Urothelium cell line (cell line): ENCODE measurements around the gene NREP.
"Not testable (repeated sequence)": the region's sequence is repeated elsewhere in the genome, so short reads cannot be mapped to it uniquely, and the experiment has no call there.

Source experiments
- DNase-seq: peaks from one replicate; pipeline ENCODE4 v3.0.0; 2011; ENCODE audit warnings: low spot score, mixed read lengths
- FAIRE-seq: peaks from 2 replicates; lab custom pipeline; 2011; peaks lifted over from hg19 to GRCh38; lab: Jason Lieb, UNC

Gene NREP

GRCh38 chr5:111741278-111741677 is 15.7 kb downstream of the NREP start:
- DNase-seq (no peak), FAIRE-seq (no peak)

- DNase-seq (no peak), FAIRE-seq (no peak)
Observed at GRCh38 chr5:111739416-111739815, 17.6 kb downstream of the NREP start.

- DNase-seq (no peak), FAIRE-seq (no peak)
Observed at GRCh38 chr5:111738118-111738517, 18.9 kb downstream of the NREP start.

- no peak for DNase-seq
- no peak for FAIRE-seq
Observed at GRCh38 chr5:111737716-111738115, 19.3 kb downstream of the NREP start.

- peak; percentile 50 for DNase-seq
- FAIRE-seq, result no peak
Observed at GRCh38 chr5:111735583-111736270, 21.3 kb downstream of the NREP start.

GRCh38 chr5:111734597-111734996 is 22.4 kb downstream of the NREP start:
- FAIRE-seq, result no peak

GRCh38 chr5:111734013-111734412 is 23.0 kb downstream of the NREP start:
- no peak for DNase-seq
- FAIRE-seq, result no peak

More at GRCh38 chr5:111734597-111734996, 22.4 kb downstream of the NREP start:
- no peak for DNase-seq

GRCh38 chr5:111733571-111733970 is 23.4 kb downstream of the NREP start:
- FAIRE-seq, result no peak
- DNase-seq, result no peak

- FAIRE-seq (no peak), DNase-seq (no peak)
Observed at GRCh38 chr5:111731638-111732037, 25.4 kb downstream of the NREP start.

GRCh38 chr5:111730659-111731382 is 26.2 kb downstream of the NREP start:
- DNase-seq, result no peak
- no peak for FAIRE-seq

- DNase-seq (no peak), FAIRE-seq (no peak)
Observed at GRCh38 chr5:111728941-111729340, 28.1 kb downstream of the NREP start.

GRCh38 chr5:111726986-111727385 is 30.0 kb downstream of the NREP start:
- FAIRE-seq (no peak), DNase-seq (no peak)

- no peak for FAIRE-seq
Observed at GRCh38 chr5:111722140-111722539, 34.9 kb downstream of the NREP start.

GRCh38 chr5:111720333-111720890 is 36.6 kb downstream of the NREP start:
- no peak for DNase-seq

More at GRCh38 chr5:111722140-111722539, 34.9 kb downstream of the NREP start:
- no peak for DNase-seq

GRCh38 chr5:111719773-111720172 is 37.2 kb downstream of the NREP start:
- FAIRE-seq (no peak), DNase-seq (no peak)

More at GRCh38 chr5:111720333-111720890, 36.6 kb downstream of the NREP start:
- FAIRE-seq, result no peak

GRCh38 chr5:111716789-111717188 is 40.2 kb downstream of the NREP start:
- not testable (repeated sequence) for DNase-seq, FAIRE-seq

- FAIRE-seq (no peak), DNase-seq (no peak)
Observed at GRCh38 chr5:111707630-111708164, 49.3 kb downstream of the NREP start.

- no peak for FAIRE-seq
Observed at GRCh38 chr5:111706345-111706744, 50.6 kb downstream of the NREP start.

GRCh38 chr5:111704452-111705085 is 52.4 kb downstream of the NREP start:
- FAIRE-seq, result no peak

More at GRCh38 chr5:111706345-111706744, 50.6 kb downstream of the NREP start:
- no peak for DNase-seq

GRCh38 chr5:111703662-111704061 is 53.3 kb downstream of the NREP start:
- DNase-seq (no peak), FAIRE-seq (no peak)

More at GRCh38 chr5:111704452-111705085, 52.4 kb downstream of the NREP start:
- no peak for DNase-seq

GRCh38 chr5:111699976-111700375 is 57.0 kb downstream of the NREP start:
- FAIRE-seq (no peak), DNase-seq (no peak)
